HEK293 (cell line): ENCODE data around the gene IGLON5.

Experiments used
- CTCF ChIP-seq: fragments of 450-650 bp; formaldehyde crosslinking; IDR thresholded peaks from 2 replicates; pipeline ENCODE4 v1.5.1; 2016; ENCODE audit warnings: missing biosample characterization, missing genetic modification characterization
- GLIS2 ChIP-seq: fragments of 450-650 bp; formaldehyde crosslinking; IDR thresholded peaks from 2 replicates; pipeline ENCODE4 v1.5.1; 2016; ENCODE audit warnings: missing biosample characterization, missing genetic modification characterization
- KLF1 ChIP-seq: fragments of 450-650 bp; formaldehyde crosslinking; IDR thresholded peaks from 2 replicates; pipeline ENCODE4 v1.5.1; 2016; ENCODE audit warnings: missing biosample characterization, missing genetic modification characterization
- KLF9 ChIP-seq: fragments of 450-650 bp; formaldehyde crosslinking; IDR thresholded peaks from 2 replicates; pipeline ENCODE4 v1.5.1; 2016; ENCODE audit warnings: missing biosample characterization, missing genetic modification characterization, low read depth
- PRDM1 ChIP-seq: fragments of 450-650 bp; formaldehyde crosslinking; IDR thresholded peaks from 2 replicates; pipeline ENCODE4; 2016; ENCODE audit warnings: missing biosample characterization, missing genetic modification characterization
- PRDM10 ChIP-seq: fragments of 450-650 bp; formaldehyde crosslinking; IDR thresholded peaks from 2 replicates; pipeline ENCODE4 v1.5.1; 2016; ENCODE audit warnings: missing biosample characterization, missing genetic modification characterization
- SP2 ChIP-seq: fragments of 450-650 bp; formaldehyde crosslinking; IDR thresholded peaks from 2 replicates; pipeline ENCODE4 v1.5.1; 2016; ENCODE audit warnings: missing biosample characterization, missing genetic modification characterization
- ZBTB11 ChIP-seq: fragments of 450-650 bp; formaldehyde crosslinking; conservative IDR thresholded peaks from 2 replicates; pipeline ENCODE4 v1.5.1; 2016; ENCODE audit warnings: low read depth, missing biosample characterization, missing genetic modification characterization
- ZBTB20 ChIP-seq: fragments of 450-650 bp; formaldehyde crosslinking; IDR thresholded peaks from 2 replicates; pipeline ENCODE4 v1.5.1; 2016; ENCODE audit warnings: missing biosample characterization, missing genetic modification characterization
- ZNF140 ChIP-seq: fragments of 450-650 bp; formaldehyde crosslinking; IDR thresholded peaks from 2 replicates; pipeline ENCODE4 v1.5.1; 2016; ENCODE audit warnings: missing biosample characterization, missing genetic modification characterization
- ZNF174 ChIP-seq: fragments of 450-650 bp; formaldehyde crosslinking; IDR thresholded peaks from 2 replicates; pipeline ENCODE4 v1.5.0; 2017; ENCODE audit warnings: missing biosample characterization, mild to moderate bottlenecking, missing genetic modification characterization
- ZNF280D ChIP-seq: fragments of 450-650 bp; formaldehyde crosslinking; IDR thresholded peaks from 2 replicates; pipeline ENCODE4 v1.5.1; 2016; ENCODE audit warnings: missing biosample characterization, missing genetic modification characterization
- ZNF449 ChIP-seq: fragments of 450-650 bp; formaldehyde crosslinking; IDR thresholded peaks from 2 replicates; pipeline ENCODE4 v1.5.1; 2017; ENCODE audit warnings: missing biosample characterization, mild to moderate bottlenecking, missing genetic modification characterization, moderate library complexity
- ZNF501 ChIP-seq: fragments of 450-650 bp; formaldehyde crosslinking; IDR thresholded peaks from 2 replicates; pipeline ENCODE4 v1.5.1; 2016; ENCODE audit warnings: missing biosample characterization, missing genetic modification characterization
- ZNF510 ChIP-seq: fragments of 450-650 bp; formaldehyde crosslinking; IDR thresholded peaks from 2 replicates; pipeline ENCODE4 v1.5.1; 2018; ENCODE audit warnings: mild to moderate bottlenecking, missing genetic modification characterization, missing biosample characterization; ENCODE audit not compliant: insufficient replicate concordance
- ZNF514 ChIP-seq: fragments of 450-650 bp; formaldehyde crosslinking; IDR thresholded peaks from 2 replicates; pipeline ENCODE4 v1.5.1; 2016; ENCODE audit warnings: missing biosample characterization, missing genetic modification characterization
- ZNF549 ChIP-seq: fragments of 450-650 bp; IDR thresholded peaks from 2 replicates; pipeline ENCODE4 v1.5.1; 2018; ENCODE audit warnings: missing biosample characterization, missing genetic modification characterization, mild to moderate bottlenecking, inconsistent platforms, moderate library complexity
- ZNF561 ChIP-seq: fragments of 450-650 bp; IDR thresholded peaks from 2 replicates; pipeline ENCODE4 v1.5.1; 2018; ENCODE audit warnings: missing biosample characterization, missing genetic modification characterization, borderline replicate concordance
- ZNF585B ChIP-seq: fragments of 450-650 bp; formaldehyde crosslinking; IDR thresholded peaks from 2 replicates; pipeline ENCODE4 v1.5.1; 2016; ENCODE audit warnings: missing biosample characterization, missing genetic modification characterization
- ZNF596 ChIP-seq: fragments of 450-650 bp; IDR thresholded peaks from 2 replicates; pipeline ENCODE4 v1.5.0; 2018; ENCODE audit warnings: missing biosample characterization, mild to moderate bottlenecking, missing genetic modification characterization, moderate library complexity
- ZNF670 ChIP-seq: fragments of 450-650 bp; formaldehyde crosslinking; IDR thresholded peaks from 2 replicates; pipeline ENCODE4 v1.5.1; 2016; ENCODE audit warnings: missing biosample characterization, missing genetic modification characterization, low read depth
- ZNF701 ChIP-seq: fragments of 450-650 bp; formaldehyde crosslinking; IDR thresholded peaks from 2 replicates; pipeline ENCODE4 v1.5.1; 2016; ENCODE audit warnings: missing biosample characterization, missing genetic modification characterization
- ZSCAN4 ChIP-seq: fragments of 450-650 bp; formaldehyde crosslinking; IDR thresholded peaks from 2 replicates; pipeline ENCODE4 v1.5.1; 2017; ENCODE audit warnings: missing biosample characterization, missing genetic modification characterization

Gene IGLON5

GRCh38 chr19:51339687-51340656 lies 28.5 kb downstream of the IGLON5 start (continued):
- TF ChIP-seq ZNF280D (no peak), ZNF701 (tag by site-specific recombination) (no peak), ZNF549 (no peak), ZNF174 (tag by site-specific recombination) (no peak), CTCF (peak; percentile 35; the same call in 1 of the 2 replicates), ZBTB11 (tag by site-specific recombination) (no peak), ZBTB20 (tag by site-specific recombination) (0 out of 2 replicates have a peak, but pooled peaks have one; percentile 27), ZNF670 (tag by site-specific recombination) (no peak), PRDM1 (tag by site-specific recombination) (no peak), ZNF140 (no peak), KLF9 (peak; percentile 88), PRDM10 (tag by site-specific recombination) (peak; percentile 11; the same call in 1 of the 2 replicates), ZNF596 (tag by site-specific recombination) (peak; percentile 14; the same call in 1 of the 2 replicates), ZNF510 (no peak), GLIS2 (peak; percentile 28; the same call in 1 of the 2 replicates), ZSCAN4 (tag by site-specific recombination) (no peak), KLF1 (tag by site-specific recombination) (peak; percentile 46), ZNF585B (tag by site-specific recombination) (no peak), ZNF501 (no peak), ZNF561 (tag by site-specific recombination) (0 out of 2 replicates have a peak, but pooled peaks have one; percentile 21), SP2 (tag by site-specific recombination) (peak; percentile 90), ZNF514 (tag by site-specific recombination) (no peak), ZNF449 (tag by site-specific recombination) (no peak)
